ENCODE results near the gene TPRG1L. TPM values are rescaled to one million over a fixed set of nuclear protein-coding genes. Genes with fewer than 3 reads are reported as not detected.

TPRG1L gene
- total and polyA plus RNA-seq, 10 donors, result 19.9 to 45.9 (median 31.5) TPM

DNA sequence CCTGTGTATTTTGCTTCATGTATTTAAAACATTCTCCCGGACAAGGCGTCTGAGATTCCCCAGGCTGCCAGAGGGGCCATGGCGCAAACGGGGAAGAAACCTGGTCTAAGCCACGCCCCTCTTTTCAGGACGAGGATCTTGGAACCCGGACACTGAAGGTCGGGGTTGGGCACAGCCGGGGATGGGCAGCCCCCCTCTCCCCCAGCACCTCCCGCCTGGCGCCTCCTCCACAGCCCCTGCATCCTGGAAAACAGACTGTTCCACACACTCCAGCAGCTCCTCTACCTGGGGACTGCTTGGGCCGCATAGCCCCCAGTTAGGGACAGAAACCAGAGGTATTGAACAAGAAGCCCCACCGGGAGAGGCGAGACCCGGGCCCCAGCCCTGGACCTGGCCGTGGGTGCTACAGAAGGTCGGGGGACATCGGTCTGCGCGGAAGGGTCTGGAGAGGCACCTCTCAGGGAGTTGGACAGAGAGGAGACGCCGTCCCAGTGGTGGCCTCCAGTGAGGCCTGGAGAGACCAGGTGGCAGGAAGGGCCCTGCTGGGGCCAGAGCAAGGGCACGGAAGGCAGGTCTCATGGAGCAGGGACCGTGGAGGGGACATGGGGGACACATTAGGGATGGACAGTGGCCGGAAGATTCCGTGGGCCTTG, 32.9 kb downstream of the TPRG1L start:
- Histone ChIP-seq H3K27me3 (replicated peaks in 1 of 7) (peaks cover 0 to 65% (median 24%) of the 10 kb centered on the region in 7 donors), H3K27ac (no peak overlapping the region), H3K4me3 (no peak overlapping the region), H3K4me1 (peaks cover 0 to 8% (median 5%) of the 10 kb centered on the region in 6 donors), H3K9me3 (no peaks in the 10 kb centered on the region), H3K36me3 (no peaks in the 10 kb centered on the region)
- DNase-seq, result peak; percentile 64
- TF ChIP-seq POLR2A (IDR thresholded peaks at IDR 0.05) (no peak), CTCF (IDR thresholded peaks at IDR 0.05 in 8 of 11, conservative IDR thresholded peaks at IDR 0.05 in 3 of 11) (no peak), POLR2AphosphoS5 (IDR thresholded peaks at IDR 0.05) (no peak)
- intact Hi-C loops (cut with DNase I; ENCODE audit: low total_unique reads), result no loop called here
- WGBS, 5 donors, result 80 to 86% (median 83%) methylated on average over 21 to 26 of the region's 26 CpGs

DNA sequence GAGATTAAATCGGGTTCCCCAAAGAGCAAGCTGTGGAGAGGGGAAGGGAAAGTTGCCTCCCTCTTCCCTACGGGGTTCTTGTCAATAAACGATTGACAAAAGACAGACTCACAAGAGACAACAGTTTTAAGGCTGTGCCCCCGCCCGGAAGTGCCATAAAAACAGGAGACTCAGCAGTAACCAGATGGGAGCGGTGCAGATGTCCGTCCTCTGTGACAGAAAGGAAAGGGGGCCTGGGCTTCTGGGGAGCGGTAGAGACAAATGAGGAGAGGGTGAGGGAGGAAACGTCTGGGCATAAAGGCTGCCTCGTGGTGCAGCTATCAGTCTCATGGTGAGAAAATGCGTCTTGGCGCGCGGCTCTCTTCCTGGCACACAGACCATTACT, 33.4 kb downstream of the TPRG1L start:
- no peaks in the 10 kb centered on the region for H3K9me3 ChIP-seq
- intact Hi-C loops (cut with DNase I; ENCODE audit: low total_unique reads), result no loop called here
- no peak overlapping the region for H3K27ac ChIP-seq
- peaks cover 0 to 60% (median 19%) of the 10 kb centered on the region in 7 donors for H3K27me3 ChIP-seq (replicated peaks in 1 of 7)
- no peaks in the 10 kb centered on the region for H3K36me3 ChIP-seq
- 39 to 55% (median 51%) methylated on average over 14 of the region's 14 CpGs for WGBS, 5 donors
- H3K4me1 ChIP-seq, result peaks cover 0 to 3% (median under 1%) of the 10 kb centered on the region in 6 donors
- DNase-seq, result peak; percentile 41
- no peak overlapping the region for H3K4me3 ChIP-seq
- TF ChIP-seq CTCF (IDR thresholded peaks at IDR 0.05 in 8 of 11, conservative IDR thresholded peaks at IDR 0.05 in 3 of 11), result no peak
- no peak for TF ChIP-seq POLR2AphosphoS5 (IDR thresholded peaks at IDR 0.05)
- TF ChIP-seq POLR2A (IDR thresholded peaks at IDR 0.05), result no peak

DNA sequence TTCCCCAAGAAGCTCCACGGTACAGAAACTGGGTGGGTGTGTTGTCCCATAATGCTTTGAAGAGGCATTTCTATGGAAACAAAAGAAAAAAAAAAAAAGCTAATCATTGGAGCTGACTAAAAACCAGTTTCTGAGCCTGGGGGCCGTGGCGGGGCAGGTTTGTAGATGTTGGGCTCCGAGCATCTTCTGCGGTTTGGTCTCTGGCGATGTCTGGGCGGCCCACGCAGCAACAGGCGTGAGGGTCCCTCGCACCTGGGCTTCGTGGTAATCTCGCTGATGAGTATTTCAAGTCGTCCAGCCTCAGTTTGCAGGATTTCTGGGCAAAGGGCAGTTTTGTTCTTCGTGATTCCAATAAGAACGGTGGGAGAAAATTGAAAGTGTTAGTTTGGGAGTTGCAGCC, 34.3 kb downstream of the TPRG1L start:
- TF ChIP-seq POLR2A (IDR thresholded peaks at IDR 0.05) (no peak), POLR2AphosphoS5 (IDR thresholded peaks at IDR 0.05) (no peak), CTCF (IDR thresholded peaks at IDR 0.05 in 8 of 11, conservative IDR thresholded peaks at IDR 0.05 in 3 of 11) (no peak)
- 80 to 93% (median 83%) methylated on average over 14 to 15 of the region's 15 CpGs for WGBS, 5 donors
- H3K36me3 ChIP-seq, result no peaks in the 10 kb centered on the region
- DNase-seq, result no peak
- H3K9me3 ChIP-seq, result no peaks in the 10 kb centered on the region
- no peak overlapping the region for H3K27ac ChIP-seq
- intact Hi-C loops (cut with DNase I; ENCODE audit: low total_unique reads), result no loop called here
- peaks cover 0 to 52% (median 10%) of the 10 kb centered on the region in 7 donors for H3K27me3 ChIP-seq (replicated peaks in 1 of 7)
- H3K4me3 ChIP-seq, result no peak overlapping the region
- H3K4me1 ChIP-seq, result peaks cover 0 to 5% (median 2%) of the 10 kb centered on the region in 6 donors

- 62 to 80% (median 66%) methylated on average over 2 of the region's 2 CpGs for whole genome bisulfite sequencing, 5 donors
- H3K27me3 ChIP-seq (replicated peaks in 1 of 7), result peaks cover 0 to 35% (median 0%) of the 10 kb centered on the region in 7 donors
- no peaks in the 10 kb centered on the region for H3K9me3 ChIP-seq
Measured at GRCh38 chr1:3660704-3661103, 35.9 kb downstream of the TPRG1L start.

More at GRCh38 chr1:3660704-3661103, 35.9 kb downstream of the TPRG1L start:
- Histone ChIP-seq H3K27ac (no peak overlapping the region), H3K4me1 (peaks cover 0 to 21% (median 8%) of the 10 kb centered on the region in 6 donors), H3K36me3 (no peaks in the 10 kb centered on the region), H3K4me3 (no peak overlapping the region)
- no peak for DNase-seq
- TF ChIP-seq POLR2AphosphoS5 (IDR thresholded peaks at IDR 0.05) (no peak), CTCF (IDR thresholded peaks at IDR 0.05 in 8 of 11, conservative IDR thresholded peaks at IDR 0.05 in 3 of 11) (no peak), POLR2A (IDR thresholded peaks at IDR 0.05) (no peak)
- intact Hi-C loops (cut with DNase I; ENCODE audit: low total_unique reads), result no loop called here

Data from spleen (tissue), 11 donors.